HepG2 (cell line): ENCODE data around the gene FKBP1B. TPM values are rescaled to one million over a fixed set of nuclear protein-coding genes. Genes with fewer than 3 reads are reported as not detected.

Experiments used
- ASH2L ChIP-seq: fragments of 300-600, 200-600 bp; sonication (generic); IDR thresholded peaks from 2 replicates; pipeline ENCODE4 v1.7.0; 2017; ENCODE audit warnings: low read depth, mild to moderate bottlenecking, moderate library complexity, mixed read lengths, low read length; ENCODE audit not compliant: insufficient read length
- CEBPG ChIP-seq: IDR thresholded peaks from 2 replicates; pipeline ENCODE4 v1.6.1; 2016
- ERF ChIP-seq: IDR thresholded peaks from 2 replicates; pipeline ENCODE4 v1.6.1; 2018; ENCODE audit warnings: missing biosample characterization, missing genetic modification reagents
- HDAC6 ChIP-seq: fragments of 200-600 bp; sonication (generic); IDR thresholded peaks from 2 replicates; pipeline ENCODE4 v1.7.0; 2017; ENCODE audit warnings: mild to moderate bottlenecking, antibody characterized with exemption, low read length, low read depth
- HNRNPK ChIP-seq: fragments of 200-400 bp; formaldehyde crosslinking; IDR thresholded peaks from 2 replicates; pipeline ENCODE4 v1.6.1; 2018; ENCODE audit warnings: low read length, low read depth, moderate library complexity, mild to moderate bottlenecking; ENCODE audit not compliant: poor library complexity, severe bottlenecking
- KAT8 ChIP-seq: IDR thresholded peaks from 2 replicates; pipeline ENCODE4 v1.6.1; 2016; ENCODE audit warnings: missing genetic modification reagents, missing compliant biosample characterization
- KMT2B ChIP-seq: IDR thresholded peaks from 2 replicates; pipeline ENCODE4 v1.6.1; 2016; ENCODE audit warnings: missing genetic modification reagents, missing compliant biosample characterization
- NAIF1 ChIP-seq: sonication (generic); formaldehyde crosslinking; IDR thresholded peaks from 2 replicates; pipeline ENCODE4 v1.5.0; 2020; ENCODE audit warnings: mild to moderate bottlenecking, missing genetic modification reagents, borderline replicate concordance
- PHF20 ChIP-seq: sonication (generic); formaldehyde crosslinking; IDR thresholded peaks from 2 replicates; pipeline ENCODE4 v1.5.0; 2020; ENCODE audit warnings: mild to moderate bottlenecking, missing genetic modification reagents
- ZFP37 ChIP-seq: sonication (generic); formaldehyde crosslinking; IDR thresholded peaks from 2 replicates; pipeline ENCODE4 v1.4.0; 2020; ENCODE audit warnings: missing genetic modification reagents, borderline replicate concordance
- ZFP41 ChIP-seq: sonication (generic); formaldehyde crosslinking; IDR thresholded peaks from 2 replicates; pipeline ENCODE4 v1.4.0; 2020; ENCODE audit warnings: mild to moderate bottlenecking, missing genetic modification reagents, borderline replicate concordance
- ZNF451 ChIP-seq: sonication (generic); formaldehyde crosslinking; IDR thresholded peaks from 2 replicates; pipeline ENCODE4 v1.5.0; 2020; ENCODE audit warnings: mild to moderate bottlenecking, missing genetic modification reagents
- ZNF567 ChIP-seq: sonication (generic); formaldehyde crosslinking; IDR thresholded peaks from 2 replicates; pipeline ENCODE4 v1.8.1; 2023; ENCODE audit warnings: mild to moderate bottlenecking, missing genetic modification reagents, borderline replicate concordance
- ZNF589 ChIP-seq: sonication (generic); formaldehyde crosslinking; conservative IDR thresholded peaks from 2 replicates; pipeline ENCODE4 v1.8.0; 2022; ENCODE audit warnings: mild to moderate bottlenecking, moderate library complexity, missing genetic modification reagents
- ZNF605 ChIP-seq: sonication (generic); formaldehyde crosslinking; IDR thresholded peaks from 2 replicates; pipeline ENCODE4 v1.8.0; 2022; ENCODE audit warnings: mild to moderate bottlenecking, missing genetic modification reagents
- ZNF614 ChIP-seq: IDR thresholded peaks from 2 replicates; pipeline ENCODE4 v1.6.1; 2018; ENCODE audit warnings: missing biosample characterization, missing genetic modification reagents, inconsistent platforms, borderline replicate concordance
- ZNF839 ChIP-seq: sonication (generic); formaldehyde crosslinking; IDR thresholded peaks from 2 replicates; pipeline ENCODE4 v1.4.0; 2020; ENCODE audit warnings: missing genetic modification reagents, mild to moderate bottlenecking, borderline replicate concordance
- polyA plus RNA-seq, 8 experiments: library from polyadenylated mRNA; depleted of rRNA in 3 of 8; stranded (reverse) in 7 of 8; unstranded in 1 of 8; fragments of >200 nt; fragmentation: Illumina TruSeq in 4 of 8; extraction: Trizol in 4 of 8; gene quantifications; 2 replicates each; pipeline versions ENCODE4 v1.2.1 to v1.2.3, GENCODE V29; 2011 to 2016; ENCODE audit warnings: low read depth in 4 of 8, missing spikeins in 1 of 8, mixed read lengths in 1 of 8; ENCODE audit not compliant: insufficient read depth in 1 of 8
- total RNA-seq, 5 experiments: library from RNA; depleted of rRNA; stranded (reverse); fragments of >200 nt; fragmentation: Illumina TruSeq; extraction: Trizol; gene quantifications; 2 replicates each; pipeline ENCODE4 v1.2.3, GENCODE V29; 2016; ENCODE audit warnings: low read depth in 1 of 5
- TF ChIP-seq, protein P1 (sequence below): IDR thresholded peaks from 2 replicates; pipeline ENCODE4 v1.6.1; 2016; ENCODE audit warnings: low read depth, missing genetic modification reagents, missing compliant biosample characterization
- TF ChIP-seq, protein P2 (sequence below): sonication (generic); formaldehyde crosslinking; IDR thresholded peaks from 2 replicates; pipeline ENCODE4 v1.5.0; 2020; ENCODE audit warnings: missing genetic modification reagents
- TF ChIP-seq, protein P3 (sequence below): sonication (generic); formaldehyde crosslinking; IDR thresholded peaks from 2 replicates; pipeline ENCODE4 v1.9.0; 2022; ENCODE audit warnings: missing genetic modification reagents, mild to moderate bottlenecking, borderline replicate concordance
- TF ChIP-seq, protein P4 (sequence below): sonication (generic); formaldehyde crosslinking; IDR thresholded peaks from 2 replicates; pipeline ENCODE4 v1.4.0; 2020; ENCODE audit warnings: mild to moderate bottlenecking, missing genetic modification reagents

The FKBP1B gene
- total and polyA plus RNA-seq, 2 of the 13 experiments (the other 11 are each of a cell fraction or from before 2014, with no cell fraction given): 35.2 to 96.3 TPM

DNA sequence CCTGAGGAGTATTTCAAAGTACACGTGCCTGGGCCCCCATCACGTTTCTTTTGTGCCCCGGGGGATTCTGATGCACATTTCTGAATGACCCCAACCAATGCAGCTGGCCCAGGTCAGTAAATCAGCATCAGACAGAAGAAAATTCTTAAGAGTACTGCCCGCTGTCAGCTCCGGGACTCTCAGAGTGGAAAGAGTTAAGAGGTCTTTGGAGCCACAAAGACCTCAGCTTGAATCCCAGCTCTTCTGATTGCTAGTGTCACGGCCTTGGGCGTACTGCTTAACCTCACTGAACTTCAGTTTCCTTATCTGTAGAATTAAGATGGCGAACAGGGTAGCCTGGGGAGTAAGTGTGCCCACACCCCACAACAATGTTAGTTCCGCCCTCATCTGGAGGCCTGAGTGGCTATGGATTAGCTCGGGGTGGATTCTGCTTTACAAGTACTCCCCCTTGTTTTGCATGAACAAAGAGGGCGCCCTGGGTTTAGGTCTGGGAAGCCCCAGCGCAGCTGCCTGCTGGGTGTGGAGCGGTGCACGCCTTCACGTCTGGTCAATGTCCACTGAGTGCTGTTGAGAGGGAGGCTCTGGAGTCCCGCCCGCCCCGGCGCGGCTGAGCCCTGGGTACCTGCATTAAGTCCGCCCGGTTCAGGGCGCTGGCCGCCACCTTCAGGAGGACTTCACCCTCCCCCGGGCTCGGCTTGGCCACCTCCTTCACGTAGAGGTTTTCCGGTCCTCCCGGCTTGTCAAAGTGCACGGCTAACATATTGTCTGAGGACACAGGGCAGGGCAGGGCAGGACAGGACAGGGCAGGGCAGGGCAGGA lies 34.2 kb downstream of the FKBP1B start (continued):
- TF ChIP-seq, protein P1, sequence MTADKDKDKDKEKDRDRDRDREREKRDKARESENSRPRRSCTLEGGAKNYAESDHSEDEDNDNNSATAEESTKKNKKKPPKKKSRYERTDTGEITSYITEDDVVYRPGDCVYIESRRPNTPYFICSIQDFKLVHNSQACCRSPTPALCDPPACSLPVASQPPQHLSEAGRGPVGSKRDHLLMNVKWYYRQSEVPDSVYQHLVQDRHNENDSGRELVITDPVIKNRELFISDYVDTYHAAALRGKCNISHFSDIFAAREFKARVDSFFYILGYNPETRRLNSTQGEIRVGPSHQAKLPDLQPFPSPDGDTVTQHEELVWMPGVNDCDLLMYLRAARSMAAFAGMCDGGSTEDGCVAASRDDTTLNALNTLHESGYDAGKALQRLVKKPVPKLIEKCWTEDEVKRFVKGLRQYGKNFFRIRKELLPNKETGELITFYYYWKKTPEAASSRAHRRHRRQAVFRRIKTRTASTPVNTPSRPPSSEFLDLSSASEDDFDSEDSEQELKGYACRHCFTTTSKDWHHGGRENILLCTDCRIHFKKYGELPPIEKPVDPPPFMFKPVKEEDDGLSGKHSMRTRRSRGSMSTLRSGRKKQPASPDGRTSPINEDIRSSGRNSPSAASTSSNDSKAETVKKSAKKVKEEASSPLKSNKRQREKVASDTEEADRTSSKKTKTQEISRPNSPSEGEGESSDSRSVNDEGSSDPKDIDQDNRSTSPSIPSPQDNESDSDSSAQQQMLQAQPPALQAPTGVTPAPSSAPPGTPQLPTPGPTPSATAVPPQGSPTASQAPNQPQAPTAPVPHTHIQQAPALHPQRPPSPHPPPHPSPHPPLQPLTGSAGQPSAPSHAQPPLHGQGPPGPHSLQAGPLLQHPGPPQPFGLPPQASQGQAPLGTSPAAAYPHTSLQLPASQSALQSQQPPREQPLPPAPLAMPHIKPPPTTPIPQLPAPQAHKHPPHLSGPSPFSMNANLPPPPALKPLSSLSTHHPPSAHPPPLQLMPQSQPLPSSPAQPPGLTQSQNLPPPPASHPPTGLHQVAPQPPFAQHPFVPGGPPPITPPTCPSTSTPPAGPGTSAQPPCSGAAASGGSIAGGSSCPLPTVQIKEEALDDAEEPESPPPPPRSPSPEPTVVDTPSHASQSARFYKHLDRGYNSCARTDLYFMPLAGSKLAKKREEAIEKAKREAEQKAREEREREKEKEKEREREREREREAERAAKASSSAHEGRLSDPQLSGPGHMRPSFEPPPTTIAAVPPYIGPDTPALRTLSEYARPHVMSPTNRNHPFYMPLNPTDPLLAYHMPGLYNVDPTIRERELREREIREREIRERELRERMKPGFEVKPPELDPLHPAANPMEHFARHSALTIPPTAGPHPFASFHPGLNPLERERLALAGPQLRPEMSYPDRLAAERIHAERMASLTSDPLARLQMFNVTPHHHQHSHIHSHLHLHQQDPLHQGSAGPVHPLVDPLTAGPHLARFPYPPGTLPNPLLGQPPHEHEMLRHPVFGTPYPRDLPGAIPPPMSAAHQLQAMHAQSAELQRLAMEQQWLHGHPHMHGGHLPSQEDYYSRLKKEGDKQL (CRISPR knock-in tag): no peak
- TF ChIP-seq ZNF589 (CRISPR knock-in tag) (peak; percentile 93), ZNF605 (CRISPR knock-in tag) (peak; percentile 96), ERF (CRISPR knock-in tag) (peak; percentile 67; the same call in 1 of the 2 replicates), ASH2L (peak; percentile 77), KAT8 (CRISPR knock-in tag) (peak; percentile 72; the same call in 1 of the 2 replicates), ZNF567 (peak; percentile 94), HNRNPK (no peak), ZFP41 (CRISPR knock-in tag) (no peak), PHF20 (CRISPR knock-in tag) (no peak; the same call in 1 of the 2 replicates), ZNF839 (CRISPR knock-in tag) (no peak; the same call in 1 of the 2 replicates), KMT2B (CRISPR knock-in tag) (peak; percentile 46; the same call in 1 of the 2 replicates), CEBPG (peak; percentile 57), ZNF451 (CRISPR knock-in tag) (no peak), NAIF1 (peak; percentile 72; the same call in 1 of the 2 replicates), ZFP37 (CRISPR knock-in tag) (peak; percentile 35; the same call in 1 of the 2 replicates), HDAC6 (no peak), ZNF614 (CRISPR knock-in tag) (no peak; the same call in 1 of the 2 replicates)
- TF ChIP-seq, protein P2, sequence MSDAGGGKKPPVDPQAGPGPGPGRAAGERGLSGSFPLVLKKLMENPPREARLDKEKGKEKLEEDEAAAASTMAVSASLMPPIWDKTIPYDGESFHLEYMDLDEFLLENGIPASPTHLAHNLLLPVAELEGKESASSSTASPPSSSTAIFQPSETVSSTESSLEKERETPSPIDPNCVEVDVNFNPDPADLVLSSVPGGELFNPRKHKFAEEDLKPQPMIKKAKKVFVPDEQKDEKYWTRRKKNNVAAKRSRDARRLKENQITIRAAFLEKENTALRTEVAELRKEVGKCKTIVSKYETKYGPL (CRISPR knock-in tag): no peak
- TF ChIP-seq, protein P3, sequence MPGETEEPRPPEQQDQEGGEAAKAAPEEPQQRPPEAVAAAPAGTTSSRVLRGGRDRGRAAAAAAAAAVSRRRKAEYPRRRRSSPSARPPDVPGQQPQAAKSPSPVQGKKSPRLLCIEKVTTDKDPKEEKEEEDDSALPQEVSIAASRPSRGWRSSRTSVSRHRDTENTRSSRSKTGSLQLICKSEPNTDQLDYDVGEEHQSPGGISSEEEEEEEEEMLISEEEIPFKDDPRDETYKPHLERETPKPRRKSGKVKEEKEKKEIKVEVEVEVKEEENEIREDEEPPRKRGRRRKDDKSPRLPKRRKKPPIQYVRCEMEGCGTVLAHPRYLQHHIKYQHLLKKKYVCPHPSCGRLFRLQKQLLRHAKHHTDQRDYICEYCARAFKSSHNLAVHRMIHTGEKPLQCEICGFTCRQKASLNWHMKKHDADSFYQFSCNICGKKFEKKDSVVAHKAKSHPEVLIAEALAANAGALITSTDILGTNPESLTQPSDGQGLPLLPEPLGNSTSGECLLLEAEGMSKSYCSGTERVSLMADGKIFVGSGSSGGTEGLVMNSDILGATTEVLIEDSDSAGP (CRISPR knock-in tag): no peak
- TF ChIP-seq, protein P4, sequence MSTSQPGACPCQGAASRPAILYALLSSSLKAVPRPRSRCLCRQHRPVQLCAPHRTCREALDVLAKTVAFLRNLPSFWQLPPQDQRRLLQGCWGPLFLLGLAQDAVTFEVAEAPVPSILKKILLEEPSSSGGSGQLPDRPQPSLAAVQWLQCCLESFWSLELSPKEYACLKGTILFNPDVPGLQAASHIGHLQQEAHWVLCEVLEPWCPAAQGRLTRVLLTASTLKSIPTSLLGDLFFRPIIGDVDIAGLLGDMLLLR (CRISPR knock-in tag): peak; percentile 14
